Measurements from ENCODE around the gene SEZ6. TPM values are rescaled to one million over a fixed set of nuclear protein-coding genes. Genes with fewer than 3 reads are reported as not detected.

Gene SEZ6
- total RNA-seq, 1 donor from 2014 or later = not detected

DNA sequence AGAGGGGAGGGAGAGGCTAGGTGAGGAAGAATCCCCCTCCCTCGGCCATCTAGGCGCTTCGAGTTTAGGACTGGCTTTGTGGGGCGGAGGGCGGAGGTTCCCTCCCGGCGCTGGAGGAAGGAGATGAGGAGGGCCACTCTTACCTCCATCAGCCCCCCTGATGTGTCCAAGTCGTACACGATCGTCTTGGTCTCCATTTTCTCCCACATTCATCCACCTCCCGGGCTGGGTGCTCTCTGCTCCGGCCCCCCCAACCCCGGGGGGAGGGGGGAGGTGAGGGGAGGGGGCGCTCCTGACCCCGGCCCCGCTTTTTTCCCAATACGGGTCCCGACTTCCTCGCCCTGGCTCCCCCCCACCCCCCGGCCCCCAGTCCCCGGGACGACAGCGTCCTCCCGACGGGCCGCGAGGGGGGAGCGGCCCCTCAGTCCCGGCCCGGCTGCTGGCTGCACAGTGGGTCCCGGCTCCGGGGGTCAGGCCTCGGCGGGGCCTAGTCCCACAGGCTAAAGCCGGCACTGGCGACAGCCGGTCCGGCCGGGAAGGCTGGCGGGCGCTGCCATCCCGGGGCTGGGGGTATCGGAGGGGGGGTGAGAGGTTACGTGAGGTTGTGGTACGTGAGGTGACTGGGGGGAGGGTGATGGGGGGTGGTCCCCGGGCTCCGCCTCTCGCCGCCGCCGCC is 54.9 kb downstream of the SEZ6 start:
- H3K36me3 ChIP-seq = no peaks in the 10 kb centered on the region
- no peak for TF ChIP-seq POLR2AphosphoS5 (IDR thresholded peaks at IDR 0.05; ENCODE audit: insufficient read depth in 1 of 2, low read depth in 1 of 2)
- DNase-seq (ENCODE audit: extremely low spot score in 2 of 2) = no peak
- peaks cover 41% of the 10 kb centered on the region for H3K4me1 ChIP-seq
- H3K9me3 ChIP-seq = no peaks in the 10 kb centered on the region
- H3K4me3 ChIP-seq = peak overlapping the region; percentile 66 to 96
- H3K27ac ChIP-seq = peak overlapping the region; percentile 95
- intact Hi-C loops (cut with DNase I) = no loop called here
- no peaks in the 10 kb centered on the region for H3K27me3 ChIP-seq

DNA sequence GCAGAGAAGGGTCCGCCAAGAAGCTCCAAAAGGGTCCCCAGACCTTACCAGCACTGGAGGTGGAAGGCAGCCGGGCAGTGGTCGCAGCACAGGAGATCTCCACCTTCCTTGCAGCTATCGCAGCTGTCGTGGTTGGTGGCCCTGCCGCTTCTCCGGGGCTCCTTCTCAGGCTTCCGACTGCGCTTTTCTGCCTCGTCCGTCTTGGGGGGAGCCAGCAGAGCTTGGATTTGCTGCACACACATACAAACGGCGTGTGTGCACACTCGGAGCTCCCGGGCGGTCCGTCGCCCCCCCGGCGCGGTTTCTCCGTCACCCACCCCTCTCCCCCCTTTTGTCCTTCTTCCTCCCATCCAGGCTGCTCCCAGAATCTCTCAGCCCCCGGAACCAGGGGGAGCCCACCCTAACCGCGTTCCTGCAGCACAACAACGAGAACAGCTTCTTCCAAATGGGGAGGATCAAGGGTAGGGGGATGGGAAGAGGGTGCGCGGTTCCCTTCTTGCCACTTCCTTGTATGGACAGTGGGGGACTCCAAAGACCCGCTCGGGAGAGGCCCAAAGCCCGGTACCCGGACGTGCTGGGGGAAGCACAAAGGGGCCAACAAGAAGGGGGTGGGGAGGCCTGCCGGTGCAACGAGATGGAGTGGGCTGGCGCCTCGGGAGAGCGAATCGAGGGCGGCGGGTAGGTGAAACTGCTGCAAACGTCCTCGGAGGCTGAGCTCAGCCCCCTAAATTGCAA is 55.6 kb downstream of the SEZ6 start:
- intact Hi-C loops (cut with DNase I) = no loop called here
- Histone ChIP-seq H3K36me3 (no peaks in the 10 kb centered on the region), H3K4me3 (peak overlapping the region; percentile 66 to 96), H3K4me1 (peaks cover 48% of the 10 kb centered on the region), H3K27me3 (no peaks in the 10 kb centered on the region), H3K9me3 (no peaks in the 10 kb centered on the region), H3K27ac (peak overlapping the region; percentile 95)
- DNase-seq (ENCODE audit: extremely low spot score in 2 of 2) = peak; percentile 93 to 96
- TF ChIP-seq POLR2AphosphoS5 (IDR thresholded peaks at IDR 0.05; ENCODE audit: insufficient read depth in 1 of 2, low read depth in 1 of 2) (no peak), POLR2A (IDR thresholded peaks at IDR 0.05) (no peak)
- TF ChIP-seq, protein P1, sequence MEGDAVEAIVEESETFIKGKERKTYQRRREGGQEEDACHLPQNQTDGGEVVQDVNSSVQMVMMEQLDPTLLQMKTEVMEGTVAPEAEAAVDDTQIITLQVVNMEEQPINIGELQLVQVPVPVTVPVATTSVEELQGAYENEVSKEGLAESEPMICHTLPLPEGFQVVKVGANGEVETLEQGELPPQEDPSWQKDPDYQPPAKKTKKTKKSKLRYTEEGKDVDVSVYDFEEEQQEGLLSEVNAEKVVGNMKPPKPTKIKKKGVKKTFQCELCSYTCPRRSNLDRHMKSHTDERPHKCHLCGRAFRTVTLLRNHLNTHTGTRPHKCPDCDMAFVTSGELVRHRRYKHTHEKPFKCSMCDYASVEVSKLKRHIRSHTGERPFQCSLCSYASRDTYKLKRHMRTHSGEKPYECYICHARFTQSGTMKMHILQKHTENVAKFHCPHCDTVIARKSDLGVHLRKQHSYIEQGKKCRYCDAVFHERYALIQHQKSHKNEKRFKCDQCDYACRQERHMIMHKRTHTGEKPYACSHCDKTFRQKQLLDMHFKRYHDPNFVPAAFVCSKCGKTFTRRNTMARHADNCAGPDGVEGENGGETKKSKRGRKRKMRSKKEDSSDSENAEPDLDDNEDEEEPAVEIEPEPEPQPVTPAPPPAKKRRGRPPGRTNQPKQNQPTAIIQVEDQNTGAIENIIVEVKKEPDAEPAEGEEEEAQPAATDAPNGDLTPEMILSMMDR (IDR thresholded peaks at IDR 0.05) = no peak

DNA sequence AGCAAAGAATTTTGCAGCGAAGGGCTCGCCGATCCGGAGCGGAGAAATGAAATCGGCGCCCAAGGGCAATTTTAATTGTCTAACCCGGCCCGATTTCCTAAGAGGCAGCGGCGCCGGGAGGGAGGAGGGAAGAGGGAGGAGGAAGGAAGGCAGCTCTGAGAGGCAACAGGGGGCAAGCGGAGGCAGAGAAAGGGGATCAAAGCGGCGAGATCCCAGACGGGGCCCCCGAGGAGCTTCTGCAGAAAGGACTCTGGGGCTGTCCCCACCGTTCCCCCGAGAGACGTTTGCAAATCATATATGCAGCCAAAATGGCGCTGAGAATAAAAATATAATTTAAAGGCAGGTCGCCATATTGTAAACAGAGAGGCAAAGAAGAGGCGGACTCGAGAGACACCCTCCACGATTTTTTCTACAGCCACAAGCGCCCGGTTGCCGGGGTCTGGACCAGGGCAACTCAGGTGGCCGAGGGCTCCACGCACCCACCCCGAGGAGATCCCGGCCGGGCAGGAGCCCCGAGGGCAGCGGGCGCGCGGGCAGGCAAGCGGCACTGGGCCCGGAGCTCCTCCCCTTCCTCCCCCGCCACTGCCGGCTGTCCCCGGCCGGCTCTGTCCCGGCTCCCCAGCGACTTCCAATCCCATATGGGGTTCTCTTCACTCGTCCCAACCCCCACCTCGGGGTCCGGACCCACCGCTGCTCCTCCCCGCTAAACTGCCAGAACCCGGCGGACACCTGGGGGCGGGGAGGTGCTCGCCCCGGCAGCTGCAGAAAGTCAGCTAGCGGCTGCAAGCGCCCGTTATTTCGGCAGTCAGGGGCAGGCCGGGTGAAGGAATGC is 56.4 kb downstream of the SEZ6 start:
- Histone ChIP-seq H3K27ac (peak overlapping the region; percentile 95), H3K4me1 (peaks cover 56% of the 10 kb centered on the region), H3K27me3 (no peaks in the 10 kb centered on the region), H3K9me3 (no peaks in the 10 kb centered on the region), H3K4me3 (peak overlapping the region; percentile 66 to 96), H3K36me3 (no peaks in the 10 kb centered on the region)
- intact Hi-C loops (cut with DNase I) = no loop called here
- peak in 1 of 2 donors; percentile 90 for DNase-seq (ENCODE audit: extremely low spot score in 2 of 2)
- TF ChIP-seq POLR2A (IDR thresholded peaks at IDR 0.05) = no peak
- peak; percentile 56 to 59 for TF ChIP-seq POLR2AphosphoS5 (IDR thresholded peaks at IDR 0.05; ENCODE audit: insufficient read depth in 1 of 2, low read depth in 1 of 2)
- TF ChIP-seq, protein P1 (IDR thresholded peaks at IDR 0.05) = no peak

DNA sequence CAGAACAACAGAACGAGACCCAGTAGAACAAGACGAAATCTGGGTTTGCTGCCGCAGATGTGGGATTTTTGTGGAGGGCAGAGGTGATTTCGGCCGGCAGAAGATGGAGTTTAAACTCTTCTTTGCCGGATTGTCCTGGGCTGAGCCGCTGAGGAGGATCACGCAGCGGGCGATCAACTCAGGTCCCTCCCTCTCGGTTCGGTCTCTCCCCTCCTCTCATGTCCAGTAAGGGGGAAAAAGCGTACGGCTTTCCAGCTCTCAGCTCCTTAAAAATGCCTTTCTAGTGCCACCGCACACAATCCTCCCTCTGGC is 57.0 kb downstream of the SEZ6 start:
- H3K27ac ChIP-seq = peak overlapping the region; percentile 95
- intact Hi-C loops (cut with DNase I) = no loop called here
- peaks cover 60% of the 10 kb centered on the region for H3K4me1 ChIP-seq
- H3K9me3 ChIP-seq = no peaks in the 10 kb centered on the region
- no peaks in the 10 kb centered on the region for H3K36me3 ChIP-seq
- H3K27me3 ChIP-seq = no peaks in the 10 kb centered on the region
- TF ChIP-seq POLR2A (IDR thresholded peaks at IDR 0.05) = no peak
- TF ChIP-seq POLR2AphosphoS5 (IDR thresholded peaks at IDR 0.05; ENCODE audit: insufficient read depth in 1 of 2, low read depth in 1 of 2) = no peak
- TF ChIP-seq, protein P1 (IDR thresholded peaks at IDR 0.05) = no peak
- H3K4me3 ChIP-seq = peak overlapping the region; percentile 66 to 96
- DNase-seq (ENCODE audit: extremely low spot score in 2 of 2) = no peak

DNA sequence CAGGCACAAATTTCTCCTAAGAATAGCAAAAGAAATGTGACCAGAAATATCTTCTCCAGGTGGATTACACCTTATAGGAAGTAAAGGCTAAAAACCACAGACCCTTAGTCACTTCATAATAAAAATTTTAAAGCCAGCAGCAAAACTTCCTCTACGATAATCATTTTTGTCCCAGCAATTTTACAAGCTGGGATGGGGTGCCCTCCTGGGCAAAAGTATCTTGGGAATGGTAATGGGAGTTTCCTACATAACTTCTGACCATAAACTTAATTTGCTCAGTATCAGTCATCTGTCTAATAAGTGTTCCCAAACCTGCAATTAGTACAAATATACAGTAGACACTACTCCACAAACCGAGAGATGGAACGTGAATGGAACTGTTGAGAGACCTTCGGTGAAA is 57.5 kb downstream of the SEZ6 start:
- Histone ChIP-seq H3K9me3 (no peaks in the 10 kb centered on the region), H3K4me1 (peaks cover 63% of the 10 kb centered on the region), H3K36me3 (peaks cover 0 to 1% of the 10 kb centered on the region in 2 donors), H3K27me3 (no peaks in the 10 kb centered on the region), H3K27ac (peak overlapping the region; percentile 95), H3K4me3 (peak overlapping the region; percentile 66 to 96)
- DNase-seq (ENCODE audit: extremely low spot score in 2 of 2) = no peak
- intact Hi-C loops (cut with DNase I) = no loop called here
- TF ChIP-seq, protein P1 (IDR thresholded peaks at IDR 0.05) = no peak

All from vagina (tissue), 2 donors.